H1 (cell line): ENCODE data around the gene RASSF3. TPM values are rescaled to one million over a fixed set of nuclear protein-coding genes. Genes with fewer than 3 reads are reported as not detected.

Source experiments
- CHD7 ChIP-seq: fragments of 300-600 bp; sonication (generic); IDR thresholded peaks from 2 replicates; pipeline ENCODE4 v1.7.1; 2012; ENCODE audit warnings: low read length, moderate library complexity, mild to moderate bottlenecking, inconsistent platforms; ENCODE audit not compliant: insufficient replicate concordance
- SIN3A ChIP-seq, 2 experiments: IDR thresholded peaks in 1 of 2; conservative IDR thresholded peaks in 1 of 2; 2 replicates each; pipeline ENCODE4 v1.6.1; 2011 to 2012; ENCODE audit warnings: low read length in 2 of 2, improper control_type of control experiment in 1 of 2, low read depth in 1 of 2, mild to moderate bottlenecking in 1 of 2
- USF2 ChIP-seq: IDR thresholded peaks from 2 replicates; pipeline ENCODE4 v1.6.1; 2011; ENCODE audit warnings: low read length, improper control_type of control experiment
- ZNF274 ChIP-seq: IDR thresholded peaks from 2 replicates; pipeline ENCODE4 v1.7.0; 2012; ENCODE audit warnings: low read length, borderline replicate concordance; ENCODE audit errors: extremely low read depth
- polyA plus RNA-seq, 7 experiments: library from polyadenylated mRNA; depleted of rRNA in 3 of 7; stranded (reverse) in 5 of 7; unstranded in 2 of 7; fragments of >200 nt in 5 of 7; fragments of 200-250 nt in 2 of 7; gene quantifications; 1 replicate in 5 of 7; 2 replicates in 1 of 7; 4 replicates in 1 of 7; pipeline versions ENCODE4 v1.2.1 to v1.2.3, GENCODE V29; 2011 to 2013; ENCODE audit warnings: missing spikeins in 2 of 7, mixed read lengths in 2 of 7
- total RNA-seq: library from RNA; stranded (reverse); fragmentation: NEBNext Ultra II Directional; extraction: Animal tissue kit (Norgen Biotek cat#: 25700); gene quantifications from 2 replicates; pipeline ENCODE4 v1.2.1, GENCODE V29; 2021

RASSF3 gene
- total and polyA plus RNA-seq, 2 of the 8 experiments (the other 6 are each of a cell fraction or from before 2014, with no cell fraction given) = 19.1 to 64.3 TPM

GRCh38 chr12:64656429-64656828 is 46.1 kb downstream of the RASSF3 start (continued):
- TF ChIP-seq CHD7 = no peak
- TF ChIP-seq SIN3A (conservative IDR thresholded peaks at IDR 0.05 in 1 of 2, IDR thresholded peaks at IDR 0.05 in 1 of 2; ENCODE audit: low read depth in 1 of 2, low read length in 2 of 2) = no peak
- TF ChIP-seq USF2 = no peak
- TF ChIP-seq ZNF274 = no peak
